ENCODE measurements around the gene SCGB1D1.

Gene SCGB1D1

GRCh38 chr11:62190011-62190410 is at the start of gene SCGB1D1:
Gene SCGB1D1 (plus strand): TSS chr11:62190216. CDS start chr11:62190285, 69 bp downstream.
- ChIA-PET CTCF (interaction anchor here (1.4 kb wide), 1 partner anchor 121 kb away, joined by 3 read pairs; no protein-coding TSS in a partner anchor), POLR2A (no interaction called here)
- no peak for DNase-seq (ENCODE audit: extremely low spot score)
- TF ChIP-seq SP1 (IDR thresholded peaks at IDR 0.05) (no peak), TARDBP (IDR thresholded peaks at IDR 0.05) (no peak), L3MBTL2 (conservative IDR thresholded peaks at IDR 0.05) (no peak), FOXK2 (IDR thresholded peaks at IDR 0.05) (no peak), ZNF384 (IDR thresholded peaks at IDR 0.05) (no peak), ARNT (IDR thresholded peaks at IDR 0.05) (no peak), CTBP1 (IDR thresholded peaks at IDR 0.05; ENCODE audit: borderline replicate concordance) (no peak), BHLHE40 (IDR thresholded peaks at IDR 0.05; ENCODE audit: borderline replicate concordance) (no peak)

GRCh38 chr11:62140304-62141110 is 49.5 kb upstream of the SCGB1D1 start:
- no peak for TF ChIP-seq L3MBTL2 (conservative IDR thresholded peaks at IDR 0.05)
- TF ChIP-seq SP1 (IDR thresholded peaks at IDR 0.05), result no peak
- TF ChIP-seq FOXA1 (IDR thresholded peaks at IDR 0.05), result no peak
- no peak for TF ChIP-seq PKNOX1 (IDR thresholded peaks at IDR 0.05)
- no peak for TF ChIP-seq FOXM1 (IDR thresholded peaks at IDR 0.05; ENCODE audit: borderline replicate concordance)
- no peak for TF ChIP-seq HDGF (IDR thresholded peaks at IDR 0.05; ENCODE audit: borderline replicate concordance)
- TF ChIP-seq LEF1 (IDR thresholded peaks at IDR 0.05; ENCODE audit: borderline replicate concordance), result no peak
- no peak for TF ChIP-seq BHLHE40 (IDR thresholded peaks at IDR 0.05; ENCODE audit: borderline replicate concordance)
- TF ChIP-seq TARDBP (IDR thresholded peaks at IDR 0.05), result no peak
- no peak for TF ChIP-seq FOXK2 (IDR thresholded peaks at IDR 0.05)
- no peak for TF ChIP-seq CTBP1 (IDR thresholded peaks at IDR 0.05; ENCODE audit: borderline replicate concordance)
- TF ChIP-seq SUZ12 (IDR thresholded peaks at IDR 0.05), result no peak
- ChIA-PET CTCF (no interaction called here), POLR2A (interaction anchor here (1.3 kb wide), 1 partner anchor 9 kb away, joined by 3 read pairs; no protein-coding TSS in a partner anchor)
- DNase-seq (ENCODE audit: extremely low spot score), result no peak

- CTCF ChIA-PET, result no interaction called here
Measured at GRCh38 chr11:62141111-62142042, 48.6 kb upstream of the SCGB1D1 start.

GRCh38 chr11:62142043-62142375 is 48.0 kb upstream of the SCGB1D1 start:
- TF ChIP-seq BHLHE40 (IDR thresholded peaks at IDR 0.05; ENCODE audit: borderline replicate concordance) (no peak), ELF4 (IDR thresholded peaks at IDR 0.05) (no peak), FOXA1 (IDR thresholded peaks at IDR 0.05) (no peak), FOXK2 (IDR thresholded peaks at IDR 0.05) (no peak), NFRKB (IDR thresholded peaks at IDR 0.05) (no peak), PKNOX1 (IDR thresholded peaks at IDR 0.05) (no peak), SP1 (IDR thresholded peaks at IDR 0.05) (no peak), LEF1 (IDR thresholded peaks at IDR 0.05; ENCODE audit: borderline replicate concordance) (no peak)
- no peak for DNase-seq (ENCODE audit: extremely low spot score)
- CTCF ChIA-PET, result no interaction called here
- POLR2A ChIA-PET, result interaction anchor here (1.3 kb wide), 1 partner anchor 10 kb away, joined by 3 read pairs; no protein-coding TSS in a partner anchor

More at GRCh38 chr11:62141111-62142042, 48.6 kb upstream of the SCGB1D1 start:
- no peak for DNase-seq (ENCODE audit: extremely low spot score)
- POLR2A ChIA-PET, result interaction anchor here (1.3 kb wide), 1 partner anchor 9 kb away, joined by 3 read pairs; no protein-coding TSS in a partner anchor
- TF ChIP-seq SP1 (IDR thresholded peaks at IDR 0.05) (no peak), FOXA1 (IDR thresholded peaks at IDR 0.05) (no peak), PKNOX1 (IDR thresholded peaks at IDR 0.05) (no peak)

GRCh38 chr11:62142921-62143320 is 47.1 kb upstream of the SCGB1D1 start:
- no peak for DNase-seq (ENCODE audit: extremely low spot score)
- TF ChIP-seq FOXM1 (IDR thresholded peaks at IDR 0.05; ENCODE audit: borderline replicate concordance) (no peak), SUZ12 (IDR thresholded peaks at IDR 0.05) (no peak)
- CTCF ChIA-PET, result no interaction called here
- POLR2A ChIA-PET, result no interaction called here

- CTCF ChIA-PET, result interaction anchor here (0.8 kb wide), 1 partner anchor 10 kb away, joined by 3 read pairs; no protein-coding TSS in a partner anchor
- POLR2A ChIA-PET, result interaction anchor here (1.1 kb wide), 1 partner anchor 20 kb away, joined by 3 read pairs; the partner anchor contains the start of gene INCENP
- DNase-seq (ENCODE audit: extremely low spot score), result no peak
- TF ChIP-seq L3MBTL2 (conservative IDR thresholded peaks at IDR 0.05) (no peak), FOXA1 (IDR thresholded peaks at IDR 0.05) (no peak), LEF1 (IDR thresholded peaks at IDR 0.05; ENCODE audit: borderline replicate concordance) (no peak), ELF4 (IDR thresholded peaks at IDR 0.05) (no peak), FOXK2 (IDR thresholded peaks at IDR 0.05) (no peak), ARNT (IDR thresholded peaks at IDR 0.05) (no peak), TARDBP (IDR thresholded peaks at IDR 0.05) (no peak), SP1 (IDR thresholded peaks at IDR 0.05) (no peak), SUZ12 (IDR thresholded peaks at IDR 0.05) (no peak)
Measured at GRCh38 chr11:62143727-62144126, 46.3 kb upstream of the SCGB1D1 start.

Measured in HEK293T (cell line).